ENCODE measurements around the gene C9orf43. TPM values are rescaled to one million over a fixed set of nuclear protein-coding genes. Genes with fewer than 3 reads are reported as not detected.
"Not testable (repeated sequence)": the region's sequence is repeated elsewhere in the genome, so short reads cannot be mapped to it uniquely, and the experiment has no call there.

The C9orf43 gene
- total RNA-seq, 2 experiments from 2014 or later, result 0.65 to 0.81 TPM

- CTCF ChIA-PET, result interaction anchor here (0.5 to 4.7 kb wide), 6 partner anchors 14 to 252 kb away, joined by 3 to 34 read pairs (median 4); partner anchors contain the start of genes CDC26 and PRPF4
- not testable (repeated sequence) for H3K4me3 Mint-ChIP-seq, H3K27ac Mint-ChIP-seq
Measured at GRCh38 chr9:113406353-113406752, 4.2 kb upstream of the C9orf43 start.

DNA sequence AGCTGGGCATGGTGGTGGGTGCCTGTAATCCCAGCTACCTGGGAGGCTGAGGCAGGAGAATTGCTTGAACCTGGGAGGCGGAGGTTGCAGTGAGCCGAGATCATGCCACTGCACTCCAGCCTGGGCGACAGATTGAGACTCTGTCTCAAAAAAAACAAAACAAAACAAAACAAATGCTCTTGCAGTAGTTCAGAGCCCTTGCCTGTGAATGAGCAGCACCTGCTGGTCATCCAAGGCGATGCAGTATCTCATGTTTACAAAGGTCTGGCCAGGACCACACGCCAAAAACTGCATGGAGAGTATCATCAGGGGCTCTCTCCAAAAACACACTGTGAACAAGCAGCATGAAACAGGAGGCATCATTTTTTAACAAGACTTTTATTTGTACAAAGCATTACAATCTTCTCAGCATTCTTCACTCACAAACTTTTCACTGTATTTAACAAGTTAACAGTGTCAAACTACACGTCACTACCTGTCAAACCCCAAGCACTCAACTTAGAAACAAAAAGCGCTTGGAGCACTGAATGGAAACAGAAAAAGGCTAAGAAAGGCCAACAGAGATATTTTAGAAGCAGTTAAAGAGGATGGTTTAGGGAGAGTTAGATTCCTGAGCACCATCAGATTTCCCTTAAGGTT lies 3.6 kb upstream of the C9orf43 start:
- intact Hi-C loops (cut with micrococcal nuclease), result loop anchor here (1.0 kb wide), 2 partner anchors 57 to 133 kb away; no protein-coding TSS in a partner anchor
- POLR2A ChIA-PET, result interaction anchor here (0.8 to 1.3 kb wide), 2 partner anchors 31 to 172 kb away, joined by 4 to 5 read pairs; no protein-coding TSS in a partner anchor
- H3K9me3 Mint-ChIP-seq, result not testable (repeated sequence)

More at GRCh38 chr9:113406353-113406752, 4.2 kb upstream of the C9orf43 start:
- POLR2A ChIA-PET, result interaction anchor here (0.8 to 1.3 kb wide), 2 partner anchors 31 to 173 kb away, joined by 4 to 5 read pairs; no protein-coding TSS in a partner anchor
- DNase-seq; H3K9me3 Mint-ChIP-seq; H3K27me3 Mint-ChIP-seq; intact Hi-C loops (cut with micrococcal nuclease): not testable (repeated sequence)
- Mint-ChIP-seq H3K36me3 (peaks cover 32% of the 10 kb centered on the region), H3K4me1 (ENCODE audit: low read depth) (peaks cover 35% of the 10 kb centered on the region)

GRCh38 chr9:113409481-113409880 lies 1.1 kb upstream of the C9orf43 start:
- no peak for DNase-seq
- Mint-ChIP-seq H3K4me3 (peak overlapping the region; percentile 98), H3K27ac (peak overlapping the region; percentile 100), H3K27me3 (no peaks in the 10 kb centered on the region), H3K4me1 (ENCODE audit: low read depth) (peaks cover 36% of the 10 kb centered on the region), H3K9me3 (no peaks in the 10 kb centered on the region), H3K36me3 (peaks cover 32% of the 10 kb centered on the region)
- POLR2A ChIA-PET, result interaction anchor here (0.9 to 2.2 kb wide), 10 partner anchors 9 to 188 kb away, joined by 3 to 26 read pairs (median 9); partner anchors contain the start of genes ALAD, BSPRY, CDC26 and FKBP15
- intact Hi-C loops (cut with micrococcal nuclease), result no loop called here
- CTCF ChIA-PET, result interaction anchor here (0.6 to 1.6 kb wide), 9 partner anchors 8 to 272 kb away, joined by 3 to 28 read pairs (median 5); partner anchors contain the start of genes ALAD, BSPRY, CDC26 and HDHD3

More for the DNA sequence above, 3.6 kb upstream of the C9orf43 start:
- H3K27me3 Mint-ChIP-seq, H3K4me3 Mint-ChIP-seq: not testable (repeated sequence)
- Mint-ChIP-seq H3K4me1 (ENCODE audit: low read depth) (peaks cover 34% of the 10 kb centered on the region), H3K36me3 (peaks cover 32% of the 10 kb centered on the region), H3K27ac (peak overlapping the region; percentile 64)
- peak; percentile 74 for DNase-seq
- CTCF ChIA-PET, result interaction anchor here (0.5 to 4.7 kb wide), 8 partner anchors 14 to 251 kb away, joined by 3 to 34 read pairs (median 4); partner anchors contain the start of genes CDC26 and PRPF4

- H3K4me3 Mint-ChIP-seq, result peak overlapping the region; percentile 98
- no peaks in the 10 kb centered on the region for H3K9me3 Mint-ChIP-seq
- intact Hi-C loops (cut with micrococcal nuclease), result loop anchor here (1.0 to 2.0 kb wide), 9 partner anchors 9 to 1373 kb away; partner anchors contain the start of genes ALAD, CDC26, FKBP15 and HDHD3
- CTCF ChIA-PET, result interaction anchor here (0.6 to 1.6 kb wide), 12 partner anchors 9 to 272 kb away, joined by 3 to 28 read pairs (median 4); partner anchors contain the start of genes ALAD, BSPRY, CDC26 and PRPF4
- H3K36me3 Mint-ChIP-seq, result peaks cover 32% of the 10 kb centered on the region
- peaks cover 36% of the 10 kb centered on the region for H3K4me1 Mint-ChIP-seq (ENCODE audit: low read depth)
- H3K27ac Mint-ChIP-seq, result peak overlapping the region; percentile 100
- no peaks in the 10 kb centered on the region for H3K27me3 Mint-ChIP-seq
- DNase-seq, result no peak
- POLR2A ChIA-PET, result interaction anchor here (0.6 to 2.2 kb wide), 18 partner anchors 9 to 976 kb away, joined by 3 to 26 read pairs (median 4); partner anchors contain the start of genes ALAD, BSPRY, CDC26 and FKBP15
Measured at GRCh38 chr9:113409883-113410206, 702 bp upstream of the C9orf43 start.

GRCh38 chr9:113416149-113416721 lies 5.7 kb downstream of the C9orf43 start:
- ChIA-PET CTCF (interaction anchor here (1.3 kb wide), 1 partner anchor 239 kb away, joined by 4 read pairs; no protein-coding TSS in a partner anchor), POLR2A (no interaction called here)
- Mint-ChIP-seq H3K27ac (no peak overlapping the region), H3K9me3 (no peaks in the 10 kb centered on the region), H3K4me3 (no peak overlapping the region), H3K4me1 (ENCODE audit: low read depth) (peaks cover 7% of the 10 kb centered on the region), H3K36me3 (no peaks in the 10 kb centered on the region), H3K27me3 (no peaks in the 10 kb centered on the region)
- no peak for DNase-seq
- intact Hi-C loops (cut with micrococcal nuclease), result no loop called here

GRCh38 chr9:113417370-113417769 lies 6.8 kb downstream of the C9orf43 start:
- no peaks in the 10 kb centered on the region for H3K9me3 Mint-ChIP-seq
- H3K4me3 Mint-ChIP-seq, result no peak overlapping the region
- CTCF ChIA-PET, result interaction anchor here (1.3 kb wide), 1 partner anchor 238 kb away, joined by 4 read pairs; no protein-coding TSS in a partner anchor
- no peak for DNase-seq
- H3K36me3 Mint-ChIP-seq, result no peaks in the 10 kb centered on the region
- intact Hi-C loops (cut with micrococcal nuclease), result no loop called here
- H3K4me1 Mint-ChIP-seq (ENCODE audit: low read depth), result no peaks in the 10 kb centered on the region
- H3K27ac Mint-ChIP-seq, result no peak overlapping the region
- no peaks in the 10 kb centered on the region for H3K27me3 Mint-ChIP-seq
- POLR2A ChIA-PET, result no interaction called here

DNA sequence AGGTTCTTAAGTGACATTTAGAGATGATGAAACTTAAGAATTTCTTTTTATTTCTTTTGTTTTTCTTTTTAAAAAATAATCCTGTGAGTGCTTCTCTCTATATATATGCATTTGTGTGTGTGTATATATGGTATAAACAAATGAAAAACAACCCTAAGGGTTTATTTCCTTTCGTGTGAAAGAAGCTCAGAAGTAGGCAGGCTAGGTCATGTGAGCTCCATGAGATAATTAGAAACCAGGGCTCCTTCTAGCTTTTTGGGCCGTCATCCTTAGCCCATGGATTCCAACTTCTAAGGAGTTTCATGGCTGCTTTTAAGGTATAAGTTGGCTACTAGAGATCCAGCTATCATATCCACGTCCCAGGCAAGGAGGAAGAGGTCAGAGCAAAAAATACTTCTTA lies 11.2 kb downstream of the C9orf43 start:
- H3K4me1 Mint-ChIP-seq (ENCODE audit: low read depth), result no peaks in the 10 kb centered on the region
- POLR2A ChIA-PET, result no interaction called here
- CTCF ChIA-PET, result interaction anchor here (1.0 to 2.2 kb wide), 3 partner anchors 90 to 236 kb away, joined by 3 to 12 read pairs (median 4); no protein-coding TSS in a partner anchor
- DNase-seq, result no peak
- no peak overlapping the region for H3K27ac Mint-ChIP-seq
- intact Hi-C loops (cut with micrococcal nuclease), result no loop called here
- peaks cover 6% of the 10 kb centered on the region for H3K27me3 Mint-ChIP-seq
- H3K36me3 Mint-ChIP-seq, result no peaks in the 10 kb centered on the region
- H3K9me3 Mint-ChIP-seq, result no peaks in the 10 kb centered on the region
- no peak overlapping the region for H3K4me3 Mint-ChIP-seq

DNA sequence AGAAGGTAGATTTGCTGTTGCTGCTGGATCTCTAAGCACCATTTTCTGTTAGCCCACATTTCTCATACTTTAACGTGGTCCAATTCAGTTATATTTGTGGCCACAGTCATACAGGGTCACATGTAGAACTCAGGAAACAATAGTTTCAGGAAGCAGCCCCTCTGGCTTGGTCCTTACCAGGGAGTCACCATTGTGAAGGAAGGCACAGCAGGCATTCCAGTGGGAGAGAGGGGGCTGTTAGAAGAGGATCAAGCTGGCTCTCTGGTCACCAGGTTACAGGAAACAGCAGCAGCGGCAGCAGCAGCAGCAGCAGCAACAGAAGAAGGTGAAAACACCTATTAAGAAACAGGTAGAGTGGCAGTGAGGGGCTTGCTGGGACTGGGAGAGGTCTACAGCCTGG lies 14.5 kb downstream of the C9orf43 start:
- Mint-ChIP-seq H3K36me3 (no peaks in the 10 kb centered on the region), H3K4me1 (ENCODE audit: low read depth) (no peaks in the 10 kb centered on the region), H3K4me3 (no peak overlapping the region), H3K27me3 (peaks cover 6% of the 10 kb centered on the region), H3K9me3 (no peaks in the 10 kb centered on the region), H3K27ac (no peak overlapping the region)
- intact Hi-C loops (cut with micrococcal nuclease), result no loop called here
- DNase-seq, result no peak
- POLR2A ChIA-PET, result no interaction called here
- CTCF ChIA-PET, result interaction anchor here (0.9 to 1.3 kb wide), 2 partner anchors 12 to 22 kb away, joined by 3 read pairs; no protein-coding TSS in a partner anchor

GRCh38 chr9:113426701-113427100 lies 16.2 kb downstream of the C9orf43 start:
- no peak overlapping the region for H3K4me3 Mint-ChIP-seq
- no peaks in the 10 kb centered on the region for H3K36me3 Mint-ChIP-seq
- CTCF ChIA-PET, result no interaction called here
- POLR2A ChIA-PET, result interaction anchor here (0.6 to 1.1 kb wide), 2 partner anchors 63 to 157 kb away, joined by 3 read pairs; no protein-coding TSS in a partner anchor
- peaks cover 6% of the 10 kb centered on the region for H3K27me3 Mint-ChIP-seq
- no peaks in the 10 kb centered on the region for H3K4me1 Mint-ChIP-seq (ENCODE audit: low read depth)
- no peak overlapping the region for H3K27ac Mint-ChIP-seq
- DNase-seq, result no peak
- intact Hi-C loops (cut with micrococcal nuclease), result no loop called here
- H3K9me3 Mint-ChIP-seq, result no peaks in the 10 kb centered on the region

GRCh38 chr9:113427629-113428028 lies 17.1 kb downstream of the C9orf43 start:
- intact Hi-C loops (cut with micrococcal nuclease), result no loop called here
- Mint-ChIP-seq H3K4me1 (ENCODE audit: low read depth) (no peaks in the 10 kb centered on the region), H3K27me3 (peaks cover 6% of the 10 kb centered on the region), H3K4me3 (no peak overlapping the region), H3K27ac (no peak overlapping the region), H3K36me3 (no peaks in the 10 kb centered on the region), H3K9me3 (no peaks in the 10 kb centered on the region)
- CTCF ChIA-PET, result no interaction called here
- POLR2A ChIA-PET, result no interaction called here
- DNase-seq, result no peak

DNA sequence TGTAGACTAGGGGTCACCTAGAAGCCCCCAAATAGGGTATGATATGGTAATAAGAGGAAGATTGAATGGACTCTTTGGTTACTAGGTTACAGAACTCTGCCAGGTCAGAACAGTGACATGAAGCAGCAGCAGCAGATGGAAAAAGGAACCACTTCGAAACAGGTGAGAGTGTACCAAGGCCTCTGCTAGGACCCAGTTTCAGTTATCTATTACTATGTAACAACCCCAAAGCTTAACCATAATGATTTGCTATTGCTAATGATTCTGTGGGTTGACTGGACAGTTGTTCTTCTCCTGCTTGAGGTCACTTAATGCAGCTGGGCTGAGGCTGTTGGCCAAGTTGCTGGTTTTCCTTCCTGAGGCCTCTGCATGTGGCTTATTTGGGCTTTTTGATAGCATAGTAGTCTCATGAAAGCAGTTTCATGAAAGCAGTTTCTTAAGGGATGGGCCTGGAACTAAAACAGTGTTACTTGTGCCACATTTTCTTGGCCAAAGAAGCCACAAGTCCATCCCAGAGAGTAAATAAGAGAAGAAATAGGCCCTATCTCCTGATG lies 17.6 kb downstream of the C9orf43 start:
- Mint-ChIP-seq H3K4me3 (no peak overlapping the region), H3K27me3 (peaks cover 6% of the 10 kb centered on the region), H3K27ac (no peak overlapping the region), H3K4me1 (ENCODE audit: low read depth) (no peaks in the 10 kb centered on the region), H3K36me3 (no peaks in the 10 kb centered on the region), H3K9me3 (no peaks in the 10 kb centered on the region)
- intact Hi-C loops (cut with micrococcal nuclease), result no loop called here
- DNase-seq, result no peak
- POLR2A ChIA-PET, result no interaction called here
- CTCF ChIA-PET, result no interaction called here

DNA sequence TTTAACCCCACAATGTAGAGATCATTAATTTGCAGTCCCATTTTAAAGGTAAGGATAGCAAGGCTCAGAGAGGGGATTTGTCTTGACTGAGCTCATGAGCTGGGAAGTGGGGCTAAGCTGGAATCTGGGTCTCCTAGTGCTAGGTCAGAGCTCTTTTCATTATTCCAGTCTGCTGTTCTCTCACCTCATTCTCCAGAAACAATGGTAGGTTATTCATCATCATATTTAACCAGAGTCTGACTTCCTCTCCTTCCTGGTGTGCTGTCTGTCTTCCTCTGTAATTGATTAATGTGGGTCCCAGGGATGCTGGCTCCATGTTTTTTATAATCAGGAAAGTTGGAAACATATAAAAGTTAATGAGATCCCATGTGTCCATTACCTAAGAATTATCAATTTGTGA lies 20.6 kb downstream of the C9orf43 start:
- CTCF ChIA-PET, result interaction anchor here (1.0 to 1.2 kb wide), 2 partner anchors 15 to 225 kb away, joined by 5 to 6 read pairs; no protein-coding TSS in a partner anchor
- Mint-ChIP-seq H3K36me3 (no peaks in the 10 kb centered on the region), H3K4me3 (no peak overlapping the region), H3K4me1 (ENCODE audit: low read depth) (no peaks in the 10 kb centered on the region), H3K9me3 (no peaks in the 10 kb centered on the region), H3K27ac (no peak overlapping the region), H3K27me3 (no peaks in the 10 kb centered on the region)
- intact Hi-C loops (cut with micrococcal nuclease), result no loop called here
- POLR2A ChIA-PET, result no interaction called here
- DNase-seq, result no peak

Measured in activated CD4-positive, alpha-beta memory T cell treated with anti-CD3 and anti-CD28 coated beads for 36 hours (primary cell).